ENCODE results near the gene SPINDOC. TPM values are rescaled to one million over a fixed set of nuclear protein-coding genes. Genes with fewer than 3 reads are reported as not detected.
A peak's percentile ranks its signal among the peaks of the same experiment; 100 is the strongest.
"Not testable (repeated sequence)": the region's sequence is repeated elsewhere in the genome, so short reads cannot be mapped to it uniquely, and the experiment has no call there.

SPINDOC gene
- polyA plus RNA-seq, 12 donors: 13.6 to 43.1 (median 21.0) TPM; not detected in 1

DNA sequence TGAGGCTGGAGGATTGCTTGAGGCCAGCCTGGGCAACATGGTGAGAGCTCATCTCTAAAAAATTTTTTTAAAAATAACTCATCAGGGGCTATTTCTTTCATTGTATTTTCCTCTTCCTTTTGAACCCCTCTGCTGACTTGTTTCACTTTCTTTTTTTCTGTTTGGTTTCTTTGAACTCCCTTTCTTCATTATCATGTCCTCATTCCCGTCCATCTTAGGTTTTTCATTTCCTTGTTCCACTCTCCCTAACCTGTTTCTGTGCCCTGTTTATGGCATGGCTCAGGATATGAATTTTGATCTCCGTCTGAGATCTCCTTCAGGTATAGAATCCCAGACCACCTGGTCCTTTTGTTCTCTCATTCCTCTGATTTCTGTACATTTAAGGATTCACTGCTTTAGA is 38.1 kb downstream of the SPINDOC start:
- no peak for DNase-seq

DNA sequence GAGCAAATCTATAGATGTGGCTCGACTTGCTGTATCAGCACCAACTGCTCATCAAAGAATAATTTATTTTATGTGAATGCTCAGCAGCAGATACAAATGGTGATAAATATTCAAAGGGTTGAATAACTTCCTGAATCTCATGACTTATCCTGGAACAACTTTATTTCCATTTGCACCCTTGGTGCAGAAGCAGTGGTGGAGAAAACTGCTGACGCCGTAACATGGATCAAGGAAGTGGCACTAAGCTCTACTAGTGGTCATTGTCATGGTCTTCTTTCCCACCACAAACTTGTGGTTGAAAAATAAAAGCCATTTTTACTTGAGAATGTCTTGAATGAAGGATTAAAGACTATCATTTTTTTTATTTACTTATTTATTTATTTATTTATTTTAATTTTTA is 40.2 kb downstream of the SPINDOC start:
- DNase-seq: no peak

DNA sequence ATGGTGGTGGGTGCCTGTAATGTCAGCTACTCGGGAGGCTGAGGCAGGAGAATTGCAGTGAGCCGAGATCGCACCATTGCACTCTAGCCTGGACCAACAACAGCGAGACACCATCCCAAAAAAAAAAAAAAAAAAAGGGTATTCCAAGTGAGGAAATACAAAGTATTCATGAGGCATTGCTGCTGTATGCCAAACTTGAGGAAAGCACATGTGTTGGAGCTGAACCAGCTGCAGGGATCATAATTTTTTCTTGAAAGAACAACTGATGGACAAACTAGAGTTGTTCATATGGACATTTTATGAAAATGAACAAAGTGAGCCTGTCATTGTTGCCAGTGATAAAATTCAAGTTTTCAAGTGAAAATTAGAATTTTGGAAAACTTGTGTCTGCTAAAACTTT is 41.4 kb downstream of the SPINDOC start:
- DNase-seq: no peak

DNA sequence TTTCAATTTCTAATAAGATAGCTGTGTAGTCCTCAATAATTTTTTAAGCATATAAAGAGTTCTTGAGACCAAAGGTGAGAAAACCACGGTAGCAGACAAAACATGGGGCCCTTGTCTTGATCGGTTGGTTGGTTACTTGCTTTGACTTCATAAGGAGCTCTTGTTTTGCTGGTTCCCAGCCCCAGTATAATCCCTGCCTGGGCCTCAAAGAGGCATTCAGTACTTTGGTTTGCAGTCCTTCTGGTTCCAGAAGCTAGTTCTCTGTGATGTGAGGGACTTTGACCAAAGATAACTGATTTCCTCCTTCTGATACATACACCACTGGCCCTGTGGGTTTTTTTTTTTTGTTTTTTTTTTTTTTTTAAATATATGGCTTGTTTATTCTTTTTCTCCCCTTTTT is 42.7 kb downstream of the SPINDOC start:
- no peak for DNase-seq

DNA sequence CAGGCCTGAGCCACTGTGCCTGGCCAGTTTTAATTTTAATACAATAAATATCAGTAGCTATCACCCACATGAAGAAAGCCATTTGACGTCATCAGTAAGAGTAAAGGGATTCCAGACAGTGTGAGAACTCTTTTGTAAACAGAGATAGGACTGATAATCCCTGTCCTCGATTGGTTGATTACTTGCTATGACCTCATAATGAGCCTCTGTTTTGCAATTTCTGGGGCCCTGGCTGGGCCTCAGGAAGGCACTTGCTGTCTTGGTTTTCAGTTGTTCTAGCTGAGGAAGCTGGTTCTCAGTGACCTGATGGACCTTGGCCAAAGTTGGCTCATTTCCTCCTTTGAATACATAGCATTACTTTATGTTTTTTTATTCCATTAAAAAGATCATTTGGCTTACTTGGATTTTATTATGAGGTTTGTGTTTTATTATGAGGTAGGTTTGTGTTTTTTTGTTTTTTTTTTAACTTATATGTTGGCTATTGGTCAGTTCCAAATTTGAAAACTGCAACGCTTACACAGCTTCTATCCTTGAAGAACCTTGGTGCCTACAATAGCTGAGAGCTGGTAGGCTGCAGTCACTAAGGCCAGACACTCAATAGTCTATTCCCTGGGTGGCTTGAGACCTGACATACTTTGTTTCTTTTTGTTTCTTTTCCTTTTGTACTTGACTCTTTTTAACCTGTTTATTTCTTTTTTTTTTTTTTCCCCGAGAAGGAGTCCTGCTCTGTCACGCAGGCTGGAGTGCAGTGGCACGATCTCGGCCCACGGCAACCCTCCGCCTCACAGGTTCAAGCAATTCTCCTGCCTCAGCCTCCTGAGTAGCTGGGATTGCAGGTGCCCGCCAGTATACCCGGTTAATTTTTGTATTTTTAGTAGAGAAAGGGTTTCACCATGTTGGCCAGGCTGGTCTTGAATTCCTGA is 45.6 kb downstream of the SPINDOC start:
- DNase-seq: no peak

DNA sequence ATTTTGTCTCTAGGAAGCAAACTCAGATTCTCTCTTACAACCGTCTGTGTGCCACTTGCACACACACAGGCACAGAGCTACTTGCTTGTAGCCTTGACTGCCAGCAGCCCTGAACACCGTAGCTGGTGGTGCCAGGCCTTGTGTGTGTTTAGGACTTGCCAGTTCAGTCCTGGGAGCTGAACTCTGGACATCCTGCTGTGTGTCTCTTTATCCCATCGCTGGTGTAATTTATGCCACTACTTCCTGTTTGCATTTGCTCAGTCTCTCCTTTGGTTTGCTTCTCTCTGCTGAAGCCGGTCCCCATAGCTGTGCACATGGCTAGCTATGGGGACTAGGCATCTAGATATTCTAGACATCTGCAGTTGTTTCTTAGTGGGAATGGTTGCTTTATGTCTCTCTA is 49.7 kb downstream of the SPINDOC start:
- no peak for DNase-seq

DNA sequence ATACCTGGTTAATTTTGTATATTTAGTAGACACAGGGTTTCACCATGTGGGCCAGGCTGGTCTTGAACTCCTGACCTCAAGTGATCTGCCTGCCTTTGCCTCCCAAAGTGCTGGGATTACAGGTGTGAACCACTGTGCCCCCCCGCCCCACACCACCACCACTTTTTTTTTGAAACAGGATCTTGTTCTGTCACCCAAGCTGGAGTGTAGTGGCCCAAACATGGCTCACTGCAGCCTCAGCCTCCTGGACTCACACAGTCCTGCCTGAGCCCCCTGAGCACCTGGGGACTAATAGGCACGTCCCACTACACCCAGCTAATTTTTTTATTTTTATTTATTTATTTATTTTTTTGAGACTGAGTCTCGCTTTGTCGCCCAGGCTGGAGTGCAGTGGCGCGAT is 50.4 kb downstream of the SPINDOC start:
- not testable (repeated sequence) for DNase-seq

DNA sequence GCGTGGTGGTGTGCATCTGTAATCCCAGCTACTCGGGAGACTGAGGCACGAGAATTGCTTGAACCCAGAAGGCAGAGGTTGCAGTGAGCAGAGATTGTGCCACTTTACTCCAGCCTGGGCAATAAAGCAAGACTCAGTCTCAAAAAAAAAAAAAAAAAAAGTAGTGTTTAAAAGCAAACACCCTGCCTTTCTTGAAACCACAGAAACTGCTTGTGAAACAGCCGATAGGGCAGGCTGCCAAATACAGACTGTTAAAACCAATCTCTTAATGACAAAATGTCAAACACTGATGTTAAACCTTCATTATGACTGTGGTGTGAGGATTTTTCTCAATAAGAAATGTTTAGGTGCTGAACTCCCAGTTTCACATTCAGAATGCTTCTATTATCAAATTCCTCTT is 53.0 kb downstream of the SPINDOC start:
- no peak for DNase-seq

DNA sequence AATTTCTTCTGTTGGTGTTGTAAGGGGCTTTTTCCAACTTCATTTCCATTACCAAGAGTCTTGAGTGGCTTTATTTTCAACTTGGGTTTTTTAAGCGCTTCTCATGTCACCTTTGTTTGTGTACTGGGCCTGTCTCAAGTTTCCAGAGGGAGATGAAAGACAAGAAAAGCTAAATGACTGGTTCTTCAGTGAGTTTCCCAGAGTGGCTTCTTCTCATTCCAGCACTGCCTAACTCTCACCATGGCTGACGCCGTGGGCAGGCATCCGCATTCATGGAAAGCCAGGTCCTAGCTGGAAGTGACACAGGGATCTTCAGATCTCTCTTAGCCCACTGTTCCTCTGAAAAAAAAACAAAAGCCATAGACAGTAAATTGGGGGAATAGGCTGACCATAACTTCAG is 54.3 kb downstream of the SPINDOC start:
- DNase-seq: no peak

DNA sequence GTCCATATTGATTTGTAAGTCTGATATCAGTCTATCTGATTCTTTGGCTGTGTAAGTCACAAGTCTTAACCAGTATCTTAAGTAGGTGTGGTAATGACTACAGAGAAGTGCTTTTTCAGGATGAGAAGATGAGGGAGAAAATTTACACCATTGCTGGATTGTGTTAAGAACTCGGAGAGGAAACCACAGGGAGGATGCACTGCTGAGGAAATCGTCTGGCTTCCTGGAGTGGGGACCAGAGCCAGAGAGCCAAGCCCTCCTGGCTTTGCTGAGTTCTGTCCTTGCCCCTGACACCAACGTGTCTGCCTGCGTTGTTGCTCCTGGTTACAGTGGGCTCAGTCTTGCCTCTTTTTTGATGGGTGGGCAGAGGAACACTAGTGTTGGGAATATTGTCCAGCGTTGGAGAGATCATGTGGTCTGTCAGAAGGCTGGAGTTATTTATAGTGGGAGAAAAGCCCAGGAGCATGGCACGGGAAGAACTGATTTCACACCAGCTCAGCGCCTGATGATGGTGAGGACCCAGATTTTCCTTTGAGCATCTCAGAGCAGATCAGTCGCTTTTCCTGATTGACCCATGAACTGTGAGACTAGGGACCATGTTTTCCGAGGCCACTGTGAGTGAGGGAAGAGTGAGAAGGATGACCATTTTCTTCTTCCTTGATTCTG is 55.3 kb downstream of the SPINDOC start:
- no peak for DNase-seq

DNA sequence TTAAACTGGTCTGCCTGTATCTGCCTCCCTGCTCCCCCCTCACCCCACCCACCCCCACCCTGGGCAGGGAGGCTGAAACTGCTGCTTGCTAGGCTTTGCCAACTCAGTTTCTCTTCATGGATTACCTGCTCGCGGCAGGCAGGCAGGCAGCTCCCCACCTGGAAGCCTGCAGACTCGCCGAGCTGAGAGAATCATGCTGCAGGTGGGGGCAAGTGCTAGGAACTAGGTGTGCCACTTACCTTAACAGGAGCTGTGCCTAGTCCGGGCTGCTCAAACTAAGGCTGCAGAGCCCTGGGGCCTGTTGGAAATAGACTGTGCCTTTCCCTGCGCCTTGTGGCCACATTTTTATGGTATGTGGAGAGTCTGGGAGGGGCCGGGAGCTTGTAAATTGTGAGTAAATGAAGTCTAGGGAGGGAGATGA is 55.9 kb downstream of the SPINDOC start:
- DNase-seq: no peak

DNA sequence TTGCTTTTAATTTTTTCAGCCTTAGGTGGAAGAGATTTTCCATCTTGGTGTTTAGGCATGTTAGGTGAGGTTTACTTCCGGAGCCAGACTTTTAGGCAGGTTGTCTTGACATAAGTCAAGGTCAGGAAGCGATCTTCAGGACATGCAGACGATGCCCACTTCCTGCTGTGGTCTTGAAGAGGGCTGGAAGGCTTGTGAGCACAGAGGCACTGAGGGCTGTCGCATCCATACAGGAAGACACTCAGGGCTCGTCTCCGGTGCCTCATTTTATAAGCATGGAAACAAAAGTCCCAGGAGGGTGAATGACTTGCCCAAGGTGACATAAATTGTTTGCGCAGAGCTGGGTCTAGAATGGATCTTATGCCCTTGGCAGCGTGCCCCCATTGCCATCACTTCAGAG is 56.4 kb downstream of the SPINDOC start:
- no peak for DNase-seq

DNA sequence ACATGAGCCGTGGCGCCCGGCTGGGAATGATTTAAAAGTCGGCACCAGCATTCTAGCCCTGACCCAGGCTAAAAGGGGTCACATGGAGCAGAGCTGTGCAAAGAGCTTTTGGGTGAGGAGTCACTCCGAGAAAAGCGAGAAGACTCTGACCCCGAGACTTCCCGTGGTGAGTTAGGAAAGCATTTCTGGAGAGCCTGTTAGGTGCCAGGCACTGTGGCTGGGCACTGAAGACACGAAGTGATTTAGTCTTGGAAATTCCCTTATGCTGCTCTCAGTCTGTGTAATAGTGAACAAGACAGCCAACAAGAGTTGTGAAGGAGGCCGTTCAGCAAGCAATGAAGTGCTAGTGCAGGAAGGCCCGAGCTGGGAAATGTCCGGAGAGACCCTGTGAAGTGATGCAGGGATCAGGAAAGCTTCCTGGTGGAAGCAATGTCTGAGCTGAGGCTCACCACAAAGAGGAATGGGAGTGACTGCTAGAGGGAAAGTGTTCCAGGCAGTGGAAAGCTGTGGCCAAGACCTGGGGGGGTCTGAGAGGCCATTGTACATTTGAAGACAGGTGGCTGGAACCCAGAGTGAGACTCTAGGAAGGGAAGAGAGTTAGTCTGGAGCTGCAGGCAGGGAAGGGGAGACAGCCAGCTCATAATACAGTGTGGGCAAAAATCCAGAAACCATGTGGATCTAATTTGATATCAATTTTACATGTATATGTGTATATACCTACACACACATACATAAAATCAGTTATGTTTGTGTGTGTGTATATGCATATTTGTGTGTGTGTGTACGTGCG is 57.3 kb downstream of the SPINDOC start:
- no peak for DNase-seq

DNA sequence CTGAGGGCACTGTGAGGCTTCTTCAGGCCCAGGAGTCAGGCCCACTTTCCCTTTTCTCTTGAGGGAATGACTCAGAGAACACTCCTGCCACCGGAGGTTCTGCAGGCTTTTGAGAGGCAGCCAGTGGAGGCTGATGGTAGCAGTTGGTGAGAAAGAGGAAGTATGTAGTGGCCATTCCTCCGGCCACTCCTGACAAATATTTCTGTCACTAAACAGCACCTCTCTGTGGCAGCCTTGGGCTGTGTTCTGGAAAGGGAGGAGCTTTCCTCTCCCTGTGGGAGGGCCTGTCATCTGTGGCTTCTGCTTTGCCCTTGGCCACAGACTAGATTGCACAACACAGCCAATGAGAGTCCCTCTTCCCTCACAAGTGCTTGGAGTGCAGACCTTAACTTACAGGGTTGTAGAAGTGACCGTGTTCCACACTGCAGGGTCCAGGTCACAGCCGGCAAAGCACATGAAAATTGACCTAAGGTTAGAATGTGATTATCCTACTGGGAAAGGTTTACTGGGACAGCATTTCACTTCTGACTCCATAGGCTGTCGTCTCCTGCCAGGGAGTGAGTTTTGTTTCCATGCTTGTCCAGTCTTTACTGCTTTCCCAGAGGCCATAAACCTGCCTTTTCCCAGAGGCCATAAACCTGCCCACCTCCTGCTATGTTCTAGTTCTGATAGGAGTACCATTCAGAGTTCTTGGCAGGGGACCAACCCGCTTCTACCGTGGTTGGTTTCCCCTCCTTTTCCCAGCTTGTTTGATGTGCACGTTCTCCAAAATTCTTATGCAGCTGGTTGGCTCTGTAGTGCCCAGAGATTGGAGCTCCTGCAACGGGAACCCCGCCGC is 58.9 kb downstream of the SPINDOC start:
- DNase-seq: peak; percentile 60

DNA sequence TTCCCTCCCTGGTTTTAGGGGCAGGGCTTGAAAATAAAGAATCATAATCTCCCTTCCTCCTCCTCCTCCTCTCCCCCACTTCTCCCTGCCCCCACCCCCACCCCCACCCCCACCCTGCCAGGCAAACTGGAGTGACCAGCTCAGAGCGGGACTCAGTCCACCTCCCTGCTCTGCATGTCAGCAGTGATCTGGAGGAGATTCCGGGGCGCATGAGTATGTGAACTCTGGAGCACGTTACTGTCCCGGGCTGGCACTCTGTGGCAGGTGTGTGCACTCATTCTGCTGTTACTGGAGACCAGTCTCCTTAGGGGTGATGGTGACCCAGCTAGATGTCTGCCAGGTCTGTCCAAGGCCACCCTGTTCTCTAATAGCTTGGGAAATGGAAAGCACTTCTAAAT is 59.5 kb downstream of the SPINDOC start:
- no peak for DNase-seq

DNA sequence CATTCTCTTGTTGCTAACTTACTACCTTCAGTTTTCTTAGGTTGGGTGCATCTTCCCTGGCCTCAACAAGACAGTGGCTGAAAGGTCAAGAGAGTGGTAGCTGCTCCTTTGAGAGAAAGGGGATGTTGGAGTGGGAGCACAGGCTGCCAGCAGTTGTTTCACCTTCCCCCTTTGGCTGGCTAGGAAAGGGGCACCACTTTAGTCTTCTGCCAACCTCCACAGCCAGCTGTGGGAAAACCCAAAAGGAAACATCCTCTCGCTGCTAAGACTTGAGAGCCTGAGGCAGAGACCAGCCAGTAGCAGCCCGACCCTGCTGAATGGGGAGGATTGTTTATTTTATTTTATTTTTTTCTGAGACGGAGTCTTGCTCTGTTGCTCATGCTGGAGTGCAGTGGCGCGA is 60.1 kb downstream of the SPINDOC start:
- DNase-seq: no peak

DNA sequence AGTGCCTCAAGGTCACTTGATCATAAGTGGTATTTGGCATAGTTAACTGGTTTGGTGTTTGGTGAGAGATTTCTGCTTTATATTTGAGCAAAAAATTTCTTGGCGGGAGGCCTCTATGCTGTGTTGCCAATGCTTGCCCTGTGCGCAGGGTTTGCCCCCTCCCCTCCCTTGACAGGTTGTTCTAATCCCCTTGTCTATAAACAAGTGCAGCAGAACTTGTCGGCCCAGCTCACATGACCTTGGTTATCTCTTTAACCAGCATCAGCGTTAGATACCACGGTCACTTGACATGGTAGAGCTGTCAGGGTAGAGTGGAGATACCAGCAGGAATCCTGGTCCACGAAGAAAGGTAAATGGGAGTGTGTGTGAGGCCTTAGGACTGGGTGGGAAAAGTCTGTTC is 61.3 kb downstream of the SPINDOC start:
- no peak for DNase-seq

DNA sequence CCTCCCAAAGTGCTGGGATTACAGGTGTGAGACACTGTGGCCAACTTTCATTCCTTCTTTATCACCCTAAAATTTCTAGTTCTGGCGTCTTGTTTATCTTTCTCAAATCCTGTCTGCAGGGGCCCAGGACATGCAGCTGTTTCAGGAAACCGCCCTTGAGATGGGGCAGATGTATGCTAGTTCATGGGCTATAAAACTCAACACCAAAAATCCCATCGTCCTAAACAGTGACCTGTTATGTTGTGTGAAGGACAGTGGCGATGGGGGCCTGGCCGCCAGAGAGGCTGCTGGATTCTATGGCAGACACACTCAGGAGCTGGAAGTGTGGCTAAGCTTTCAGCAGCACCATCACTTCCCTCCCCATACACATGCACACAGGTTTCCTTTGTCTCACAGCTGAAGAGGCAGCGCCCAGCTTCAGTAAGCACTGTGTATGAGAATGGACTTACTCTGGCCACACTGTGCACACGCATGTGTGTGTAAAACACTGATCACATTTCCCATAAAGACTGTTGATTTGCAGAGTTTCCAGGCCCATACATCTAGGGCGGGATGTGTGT is 62.3 kb downstream of the SPINDOC start:
- DNase-seq: no peak

DNA sequence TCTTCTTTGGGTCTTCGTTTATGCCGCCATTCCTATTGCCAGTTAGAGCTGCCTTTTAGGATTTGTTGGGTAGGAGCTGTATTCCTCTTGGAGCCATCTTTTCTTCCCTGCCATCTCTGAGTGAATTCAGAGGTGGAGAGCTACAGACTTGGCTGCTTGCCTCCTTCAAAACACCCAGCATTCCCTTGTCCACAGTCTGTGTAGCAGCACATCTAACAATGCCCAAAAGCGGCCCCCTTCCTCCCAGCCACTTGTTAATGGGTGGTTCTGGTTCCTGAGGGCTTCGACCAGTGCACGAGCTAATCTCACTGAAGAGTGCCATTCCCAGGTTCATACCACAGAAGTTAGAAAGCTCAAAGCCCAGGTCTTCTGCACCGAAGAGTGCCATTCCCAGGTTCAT is 63.4 kb downstream of the SPINDOC start:
- no peak for DNase-seq
